ENCODE data around the gene ZNF219.
"Not testable (repeated sequence)": the region's sequence is repeated elsewhere in the genome, so short reads cannot be mapped to it uniquely, and the experiment has no call there.

Gene ZNF219

GRCh38 chr14:21040941-21041340 lies 57.5 kb downstream of the ZNF219 start:
- not testable (repeated sequence) for DNase-seq

DNA sequence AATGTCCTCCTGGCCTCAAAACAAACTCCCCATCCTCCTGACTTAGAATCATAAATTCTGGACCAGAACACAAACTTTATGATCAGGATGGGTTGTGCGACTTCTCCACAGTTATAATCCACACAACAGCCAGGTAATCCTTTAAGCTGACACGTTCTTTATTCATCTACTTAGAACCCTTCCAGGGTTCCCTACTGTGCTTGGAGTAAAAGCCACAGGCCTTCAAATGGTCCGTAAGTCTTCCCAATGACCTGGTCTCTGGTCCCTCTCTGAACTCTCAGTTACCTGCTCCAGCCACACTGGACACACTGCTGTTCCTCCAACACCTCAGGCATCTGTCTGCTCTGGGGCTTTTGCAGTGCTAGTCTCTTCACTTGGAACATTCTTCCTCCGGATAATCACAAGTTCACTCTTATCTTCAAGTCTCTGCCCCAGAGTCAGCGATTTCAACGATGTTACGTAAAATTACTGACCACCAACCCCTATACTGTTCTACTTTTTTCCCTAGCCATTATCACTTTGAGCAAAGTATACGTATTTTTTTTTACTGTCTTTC lies 58.0 kb downstream of the ZNF219 start:
- no peak for DNase-seq
